HG03039 (cell line): ENCODE measurements around the gene C11orf68.
"Not testable (repeated sequence)": the region's sequence is repeated elsewhere in the genome, so short reads cannot be mapped to it uniquely, and the experiment has no call there.

Experiments
- ATAC-seq: cut with Tn5 transposase; IDR thresholded peaks from one replicate; pipeline ENCODE4 v1.9.1; 2021; ENCODE audit warnings: mild to moderate bottlenecking, moderate library complexity; ENCODE audit not compliant: unreplicated experiment

Gene C11orf68

DNA sequence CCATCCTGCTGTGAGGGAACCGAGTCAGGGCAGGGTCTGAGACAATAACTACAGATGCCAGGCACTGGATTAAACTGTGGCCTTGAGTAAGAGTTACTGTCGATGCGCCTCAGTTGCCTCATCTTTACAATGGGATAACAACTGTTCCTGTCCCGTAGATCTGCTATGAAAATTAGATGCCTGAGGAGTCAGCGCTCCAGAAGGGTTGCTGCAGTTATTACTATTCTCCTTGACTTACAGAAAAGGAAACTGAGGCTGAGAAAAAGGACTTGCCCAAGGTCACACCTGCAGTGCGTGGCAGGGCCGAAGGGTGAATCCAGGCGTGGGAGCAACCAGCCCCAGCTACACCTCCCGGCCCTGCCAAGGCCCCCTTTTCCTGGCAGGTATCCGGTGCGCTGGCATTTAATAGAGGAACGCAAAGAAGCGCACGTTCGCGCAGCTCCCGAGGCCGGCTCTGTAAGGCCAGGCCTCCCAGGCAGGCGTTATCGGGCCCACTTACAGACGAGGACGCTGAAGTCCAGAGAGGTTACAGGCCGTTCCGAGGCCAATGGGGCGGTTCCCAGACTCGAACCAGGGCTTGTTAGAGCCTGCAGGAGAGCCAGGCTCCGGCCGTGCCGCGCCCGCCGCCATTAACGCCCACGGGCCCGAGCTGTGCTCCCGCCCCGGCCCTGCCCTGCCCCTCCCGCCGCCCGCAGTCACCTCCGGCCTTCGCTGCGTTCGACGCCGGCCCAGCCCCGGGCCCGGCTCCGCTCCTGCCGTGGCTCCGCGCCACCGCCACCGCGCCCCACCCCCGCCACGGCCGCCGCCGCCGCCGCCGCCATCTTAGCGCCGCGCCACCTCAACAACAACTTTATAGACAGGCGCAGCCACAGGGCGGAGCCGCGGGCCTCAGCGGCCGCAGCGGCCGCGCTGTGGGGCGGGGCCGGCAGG lies at the start of gene C11orf68:
C11orf68 (minus strand) TSS at position 852 of the 930 bp plus-strand sequence; CDS start at position 821, 31 bp downstream.
- peak; percentile 48 for ATAC-seq

DNA sequence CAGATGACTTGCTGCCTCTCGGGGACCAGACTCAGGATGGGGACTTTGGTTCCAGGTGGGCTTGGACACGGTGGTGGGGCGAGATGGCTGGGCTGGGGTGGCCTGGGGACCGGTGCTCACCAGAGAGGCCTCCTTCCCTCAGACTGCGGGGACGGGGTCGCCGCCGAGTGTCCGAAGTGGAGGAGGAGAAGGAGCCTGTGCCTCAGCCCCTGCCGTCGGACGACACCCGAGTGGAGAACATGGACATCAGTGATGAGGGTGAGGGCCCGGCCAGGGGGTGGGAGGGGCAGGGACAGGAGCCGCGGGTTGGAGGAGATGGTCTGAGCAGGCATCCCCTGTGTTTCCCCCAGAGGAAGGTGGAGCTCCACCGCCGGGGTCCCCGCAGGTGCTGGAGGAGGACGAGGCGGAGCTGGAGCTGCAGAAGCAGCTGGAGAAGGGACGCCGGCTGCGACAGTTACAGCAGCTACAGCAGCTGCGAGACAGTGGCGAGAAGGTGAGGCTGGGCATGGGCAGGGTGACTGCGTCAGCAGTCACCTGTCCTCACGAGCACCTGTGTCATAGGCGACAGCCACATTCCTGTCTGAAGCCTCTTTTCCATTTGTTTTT lies 48.6 kb upstream of the C11orf68 start:
- ATAC-seq, result no peak

DNA sequence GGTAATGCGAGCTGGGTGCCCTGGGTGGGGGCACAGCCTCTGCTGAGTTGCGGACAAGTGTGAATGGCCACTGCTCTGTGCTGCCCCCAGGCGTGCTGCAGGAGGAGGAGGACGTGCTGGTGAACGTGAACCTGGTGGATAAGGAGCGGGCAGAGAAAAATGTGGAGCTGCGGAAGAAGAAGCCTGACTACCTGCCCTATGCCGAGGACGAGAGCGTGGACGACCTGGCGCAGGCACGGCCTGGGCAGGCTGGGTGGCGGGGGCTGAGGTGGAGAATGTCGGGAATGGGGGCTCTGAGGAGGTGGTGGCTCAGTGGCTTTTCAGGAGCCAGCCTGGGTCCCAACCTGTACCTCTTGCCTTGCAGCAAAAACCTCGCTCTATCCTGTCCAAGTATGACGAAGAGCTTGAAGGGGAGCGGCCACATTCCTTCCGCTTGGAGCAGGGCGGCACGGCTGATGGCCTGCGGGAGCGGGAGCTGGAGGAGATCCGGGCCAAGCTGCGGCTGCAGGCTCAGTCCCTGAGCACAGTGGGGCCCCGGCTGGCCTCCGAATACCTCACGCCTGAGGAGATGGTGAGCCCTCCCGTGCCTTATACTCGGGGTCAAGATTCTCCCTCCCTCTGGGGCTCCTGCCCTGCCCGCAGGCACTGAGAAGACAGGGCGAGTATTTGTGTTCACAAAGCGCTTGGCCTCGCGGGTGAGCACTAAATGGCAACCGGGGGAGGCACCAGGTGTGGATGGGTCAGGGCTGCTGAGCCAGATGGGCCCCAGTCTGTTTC lies 47.3 kb upstream of the C11orf68 start:
- no peak for ATAC-seq

DNA sequence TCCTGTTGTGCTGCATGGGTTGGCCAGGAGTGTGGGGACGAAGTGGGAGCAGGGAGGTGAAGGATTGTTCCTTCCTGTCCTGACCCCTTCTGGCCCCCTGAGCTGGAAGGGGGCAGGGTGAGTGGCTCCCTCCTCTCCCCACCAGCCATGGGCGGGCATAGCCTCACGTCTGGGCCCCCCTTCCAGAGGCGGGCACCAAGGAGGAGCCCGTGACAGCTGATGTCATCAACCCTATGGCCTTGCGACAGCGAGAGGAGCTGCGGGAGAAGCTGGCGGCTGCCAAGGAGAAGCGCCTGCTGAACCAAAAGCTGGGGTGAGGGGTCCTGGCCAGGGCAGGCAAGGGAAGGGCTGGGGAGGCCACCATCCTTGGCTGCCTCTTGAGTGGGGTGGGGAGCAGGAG lies 46.0 kb upstream of the C11orf68 start:
- no peak for ATAC-seq

DNA sequence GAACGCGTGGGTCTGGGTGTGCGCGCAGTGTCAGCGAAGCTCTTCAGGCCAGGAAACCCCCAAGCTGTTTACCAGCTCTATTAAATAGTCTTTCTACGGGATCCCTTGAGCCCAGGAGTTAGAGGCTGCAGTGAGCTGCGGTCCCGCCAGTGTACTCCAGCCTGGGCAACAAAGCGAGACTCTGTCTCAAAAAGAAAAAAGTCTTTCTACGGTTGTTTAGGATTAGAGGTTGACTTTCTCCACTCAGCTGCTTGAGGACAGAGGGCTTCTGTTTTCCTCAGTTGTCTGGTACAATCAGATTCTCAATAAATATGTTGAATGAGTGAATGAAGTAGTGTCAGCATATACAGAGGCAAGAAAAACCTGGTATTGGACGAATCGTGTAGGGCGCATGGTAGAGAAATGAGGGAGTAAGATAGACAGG lies 43.3 kb upstream of the C11orf68 start:
- ATAC-seq, result no peak

DNA sequence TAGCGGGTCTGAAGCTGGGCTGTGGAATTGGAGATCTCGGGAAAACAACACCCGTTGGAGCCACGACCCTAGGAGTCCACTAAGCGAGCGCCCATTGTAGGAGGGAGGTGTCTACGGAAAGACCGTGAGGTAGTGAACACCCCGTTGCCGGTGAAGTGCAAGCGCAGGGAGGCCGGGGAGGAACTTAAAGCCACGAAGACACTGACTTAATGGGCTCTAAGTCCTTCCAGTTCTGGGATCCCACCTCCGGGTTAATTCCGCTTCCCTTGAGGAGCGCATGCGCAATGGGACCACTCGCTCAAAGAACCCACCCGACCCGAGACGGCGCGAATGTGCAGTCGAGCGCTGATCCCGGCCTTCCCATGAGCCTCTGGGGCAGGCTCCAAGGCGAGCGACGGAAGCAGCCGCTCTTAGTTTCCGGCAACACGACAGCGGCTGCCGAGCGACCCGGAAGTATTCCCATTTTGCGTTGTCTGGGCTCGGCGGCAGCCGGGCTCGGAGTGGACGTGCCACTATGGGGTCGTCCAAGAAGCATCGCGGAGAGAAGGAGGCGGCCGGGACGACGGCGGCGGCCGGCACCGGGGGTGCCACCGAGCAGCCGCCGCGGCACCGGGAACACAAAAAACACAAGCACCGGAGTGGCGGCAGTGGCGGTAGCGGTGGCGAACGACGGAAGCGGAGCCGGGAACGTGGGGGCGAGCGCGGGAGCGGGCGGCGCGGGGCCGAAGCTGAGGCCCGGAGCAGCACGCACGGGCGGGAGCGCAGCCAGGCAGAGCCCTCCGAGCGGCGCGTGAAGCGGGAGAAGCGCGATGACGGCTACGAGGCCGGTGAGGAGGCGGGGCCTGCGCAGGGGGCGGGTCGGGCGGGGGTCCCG lies 42.6 kb upstream of the C11orf68 start, which contains the start of gene SART1:
SART1 (plus strand) TSS at position 468 of the 874 bp plus-strand sequence; CDS start at position 515, 47 bp downstream.
- ATAC-seq, result peak; percentile 79

DNA sequence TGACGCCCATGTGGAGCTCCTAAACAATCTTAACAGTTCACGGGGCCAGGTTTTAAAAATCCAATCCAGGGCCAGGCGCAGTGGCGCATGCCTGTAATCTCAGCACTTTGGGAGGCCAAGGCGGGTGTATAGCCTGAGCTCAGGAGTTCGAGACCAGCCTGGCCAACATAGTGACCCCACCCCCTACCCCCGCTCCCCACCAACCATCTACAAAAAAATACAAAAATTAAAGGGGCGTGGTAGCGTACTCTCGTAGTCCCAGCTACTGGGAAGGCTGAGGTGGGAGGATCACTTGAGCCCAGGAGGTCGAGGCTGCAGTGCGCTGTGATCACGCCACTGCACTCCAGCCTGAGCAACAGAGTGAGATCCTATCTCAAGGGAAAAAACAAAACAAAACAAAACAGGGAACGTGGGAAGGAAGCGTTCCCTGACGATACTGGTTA lies 42.0 kb upstream of the C11orf68 start:
- no peak for ATAC-seq

DNA sequence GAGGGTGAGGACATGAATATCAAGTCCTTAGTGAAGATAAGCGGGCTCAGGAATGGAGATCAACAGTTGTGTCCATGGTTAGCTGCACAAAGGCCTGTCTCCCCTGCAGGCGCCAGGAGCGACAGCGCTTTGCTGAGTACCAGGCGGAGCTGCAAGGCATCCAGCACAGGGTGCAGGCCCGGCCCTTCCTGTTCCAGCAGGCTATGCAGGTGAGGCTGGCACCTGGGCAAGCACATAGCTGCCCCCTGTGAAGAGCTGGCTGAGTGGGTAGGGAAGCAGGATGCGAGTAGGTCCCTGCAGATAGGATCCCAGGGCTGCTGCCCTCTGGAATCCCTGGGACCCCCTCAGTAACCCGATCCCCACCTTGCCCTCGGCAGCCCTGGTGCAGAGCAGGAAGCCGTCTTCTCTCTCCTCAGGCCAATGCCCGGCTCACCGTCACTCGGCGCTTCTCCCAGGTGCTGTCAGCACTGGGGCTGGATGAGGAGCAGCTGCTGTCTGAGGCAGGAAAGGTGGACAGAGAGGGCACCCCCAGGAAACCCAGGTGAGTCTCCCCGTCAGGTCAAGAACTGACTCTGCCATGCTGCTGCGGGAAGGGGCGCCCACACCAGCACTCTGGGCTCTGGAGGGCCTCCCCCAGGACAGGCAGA lies 40.0 kb upstream of the C11orf68 start:
- no peak for ATAC-seq

DNA sequence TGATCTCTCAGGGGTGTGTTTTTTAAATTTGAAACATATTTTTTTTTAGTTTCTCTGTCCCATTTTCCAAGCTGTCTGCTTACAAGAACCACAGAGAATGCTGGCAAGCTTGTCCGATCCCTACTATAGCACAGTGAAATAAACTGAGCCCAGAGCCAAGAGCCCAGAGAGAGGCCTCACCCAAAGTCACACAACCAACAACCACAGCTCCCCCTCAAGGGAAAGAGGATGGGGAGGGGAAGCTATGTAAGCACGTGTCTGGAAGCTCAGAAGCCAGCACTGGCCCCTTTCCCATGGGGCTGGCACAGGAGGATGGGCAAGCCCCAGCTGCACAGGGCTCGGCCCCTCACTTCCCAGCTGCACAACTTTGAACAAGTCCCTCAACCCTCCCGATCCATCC lies 39.4 kb upstream of the C11orf68 start:
- no peak for ATAC-seq

DNA sequence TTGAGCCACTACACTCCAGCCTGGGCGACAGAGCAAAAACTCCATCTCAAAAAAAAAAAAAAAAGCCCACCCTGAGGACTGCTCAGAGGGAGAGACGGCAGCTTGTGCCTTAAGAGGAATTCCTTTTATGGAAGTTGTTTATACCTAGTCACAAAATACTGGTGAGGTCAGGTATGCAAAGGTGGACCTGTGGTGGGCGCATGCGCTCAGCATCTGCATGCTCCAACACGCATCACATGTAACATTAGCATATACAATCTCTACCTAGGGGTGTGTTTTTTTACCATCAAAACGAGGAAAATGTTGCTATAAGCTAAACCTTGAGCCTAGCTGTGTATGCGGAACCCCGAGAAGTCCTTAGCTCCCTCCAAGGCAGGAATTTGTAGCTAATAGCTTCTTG lies 35.9 kb upstream of the C11orf68 start:
- no peak for ATAC-seq

DNA sequence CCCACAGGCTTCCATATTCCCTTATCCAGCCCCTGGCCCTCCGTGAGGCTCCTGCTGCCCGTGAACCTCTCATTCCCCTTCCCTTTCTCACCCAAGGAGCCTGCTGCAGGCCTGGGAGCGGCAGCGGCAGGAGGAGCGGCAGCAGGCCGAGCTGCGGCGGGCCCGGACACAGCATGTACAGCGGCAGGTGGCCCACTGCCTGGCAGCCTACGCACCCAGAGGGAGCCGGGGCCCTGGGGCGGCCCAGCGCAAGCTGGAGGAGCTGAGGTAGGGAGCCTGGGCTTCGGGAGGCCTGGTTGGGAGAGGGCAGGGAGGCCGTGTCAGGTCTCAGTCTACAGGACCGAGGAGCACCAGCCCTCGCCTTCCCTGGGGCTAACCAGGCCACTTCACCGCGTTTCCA lies 34.6 kb upstream of the C11orf68 start:
- ATAC-seq, result no peak

DNA sequence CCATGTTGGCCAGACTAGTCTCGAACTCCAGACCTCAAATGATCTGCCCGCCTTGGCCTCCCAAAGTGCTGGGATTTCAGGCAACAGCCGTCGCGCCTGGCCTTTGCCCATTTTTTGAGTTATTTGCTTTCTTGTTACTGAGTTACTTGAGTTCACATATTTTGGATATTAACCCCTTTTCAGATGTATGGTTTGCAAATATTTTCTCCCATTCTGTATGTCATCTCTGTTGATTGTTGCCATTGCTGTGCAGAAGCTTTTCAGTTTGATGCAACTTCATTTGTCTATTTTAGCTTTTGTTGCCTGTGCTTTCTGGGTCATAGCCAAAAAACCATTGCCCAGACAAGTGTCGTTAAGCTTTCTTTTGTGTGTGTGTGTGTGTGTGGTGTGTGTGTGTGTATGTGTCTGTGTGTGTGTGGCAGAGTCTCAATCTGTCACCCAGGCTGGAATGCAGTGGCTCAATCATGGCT lies 33.2 kb upstream of the C11orf68 start:
- ATAC-seq, result no peak

DNA sequence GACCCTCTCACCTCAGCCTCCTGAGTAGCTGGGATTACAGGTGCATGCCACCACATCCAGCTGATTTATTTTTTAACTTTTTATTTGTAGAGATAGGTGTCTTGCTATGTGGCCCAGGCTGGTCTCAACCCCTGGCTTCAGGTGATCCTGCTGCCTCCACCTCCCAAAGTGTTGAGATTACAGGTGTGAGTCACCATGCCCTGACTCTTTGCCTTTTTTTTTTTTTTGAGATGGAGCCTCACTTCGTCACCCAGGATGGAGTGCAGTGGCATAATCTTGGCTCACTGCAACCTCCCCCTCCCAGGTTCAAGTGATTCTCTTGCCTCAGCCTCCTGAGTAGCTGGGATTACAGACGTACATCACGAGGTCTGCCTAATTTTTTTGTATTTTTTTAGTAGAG lies 32.8 kb upstream of the C11orf68 start:
- ATAC-seq, result not testable (repeated sequence)

DNA sequence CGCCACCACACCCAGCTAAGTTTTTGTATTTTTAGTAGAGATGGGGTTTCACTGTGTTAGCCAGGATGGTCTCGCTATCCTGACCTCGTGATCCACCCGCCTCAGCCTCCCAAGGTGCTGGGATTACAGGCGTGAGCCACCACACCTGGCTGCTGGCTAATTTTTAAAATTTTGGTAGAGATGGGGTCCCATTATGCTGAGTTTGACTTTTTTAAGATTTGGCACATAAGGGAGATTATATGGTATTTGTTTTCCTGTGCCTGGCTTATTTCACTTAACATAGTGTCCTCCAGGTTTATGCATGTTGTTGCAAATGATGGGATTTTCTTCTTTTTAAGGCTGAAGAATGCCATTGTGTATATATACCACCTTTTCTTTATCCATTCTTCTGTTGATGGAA lies 31.8 kb upstream of the C11orf68 start:
- not testable (repeated sequence) for ATAC-seq

DNA sequence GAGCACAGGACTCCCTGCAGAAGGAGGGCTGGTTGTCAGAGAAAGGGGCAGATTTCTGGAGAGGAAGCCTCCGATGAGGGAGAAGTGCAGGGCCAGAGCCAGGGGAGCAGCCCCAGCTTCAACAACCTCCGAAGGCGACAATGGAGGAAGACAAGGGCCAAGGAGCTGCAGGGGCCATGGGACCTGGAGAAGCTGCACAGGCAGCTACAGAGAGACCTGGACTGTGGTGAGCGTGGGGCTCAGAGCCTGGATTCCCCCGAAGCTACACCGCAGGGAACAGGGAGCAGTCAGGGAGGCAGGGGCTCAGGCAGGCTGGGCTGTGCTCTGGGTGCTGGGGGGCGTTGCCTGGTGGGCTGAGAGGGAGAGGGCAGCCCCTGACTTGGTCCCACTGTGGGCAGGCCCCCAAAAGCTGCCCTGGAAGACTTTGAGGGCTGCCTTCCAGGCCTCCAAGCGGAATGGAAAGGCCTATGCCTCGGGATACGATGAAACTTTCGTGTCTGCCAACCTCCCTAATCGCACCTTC lies 28.8 kb upstream of the C11orf68 start:
- no peak for ATAC-seq

DNA sequence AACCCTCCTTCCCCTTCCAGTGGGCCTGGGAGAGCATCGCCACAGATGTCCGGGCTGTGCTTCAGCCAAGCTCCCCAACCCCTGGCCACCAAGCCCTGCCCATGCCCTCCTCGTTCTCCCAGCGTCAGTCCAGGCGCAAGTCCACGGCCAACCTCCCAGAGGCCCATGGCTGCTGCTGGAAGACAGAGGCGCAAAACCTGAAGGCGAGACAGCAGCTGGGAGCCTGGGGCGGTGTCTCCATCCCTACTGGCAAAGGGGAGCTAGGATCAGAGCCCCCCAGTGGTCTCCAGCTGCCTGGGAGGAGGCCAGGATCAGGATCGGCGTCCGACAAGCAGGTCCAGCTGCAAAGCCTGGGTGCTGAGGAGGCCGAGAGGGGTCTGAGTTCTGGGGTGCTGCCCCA lies 28.3 kb upstream of the C11orf68 start:
- no peak for ATAC-seq

DNA sequence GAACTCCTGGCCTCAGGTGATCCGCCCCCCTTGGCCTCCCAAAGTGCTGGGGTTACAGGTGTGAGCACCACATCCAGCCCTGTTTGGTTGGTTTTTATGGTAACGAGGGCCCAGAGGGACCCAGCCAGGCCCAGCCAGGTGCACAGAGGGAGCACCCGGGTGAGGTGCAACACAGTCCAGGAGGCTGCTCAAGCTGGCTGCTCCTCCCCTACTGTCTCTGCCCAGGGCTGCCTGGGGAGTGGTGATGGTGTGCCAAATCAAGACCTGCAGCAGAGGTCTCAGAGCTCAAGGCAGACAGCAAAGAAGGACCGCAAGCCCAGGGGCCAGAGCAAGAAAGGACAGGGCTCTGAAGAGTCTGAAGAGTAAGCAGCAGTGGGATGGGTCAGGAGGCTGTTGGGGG lies 27.8 kb upstream of the C11orf68 start:
- ATAC-seq, result no peak

DNA sequence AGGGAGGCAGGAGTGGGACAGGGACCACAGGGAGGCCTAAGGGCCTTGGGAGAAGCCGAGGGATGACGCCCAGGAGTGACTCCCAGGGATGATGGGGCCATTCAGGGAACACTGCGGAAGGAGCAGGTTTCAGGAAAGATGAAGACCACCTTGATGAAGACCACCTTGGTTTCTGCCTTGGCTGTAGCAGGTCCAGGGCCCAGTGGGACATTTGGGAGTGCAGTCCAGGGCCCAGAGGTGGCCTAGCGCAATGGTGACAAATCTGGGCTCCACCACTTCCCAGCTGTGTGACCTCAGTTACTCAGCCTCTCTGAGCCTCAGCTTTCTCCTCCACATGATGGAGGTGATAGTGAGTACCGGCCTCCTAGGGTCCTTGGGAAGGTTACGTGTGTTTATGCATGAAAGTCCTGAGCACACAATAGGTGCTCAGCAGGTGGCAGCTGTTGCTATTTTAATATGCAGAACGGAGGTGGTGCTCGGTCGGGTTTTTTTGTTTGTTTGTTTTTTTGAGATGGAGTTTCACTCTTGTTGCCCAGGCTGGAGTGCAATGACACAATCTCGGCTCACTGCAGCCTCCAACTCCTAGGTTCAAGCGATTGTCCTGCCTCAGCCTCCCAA lies 27.2 kb upstream of the C11orf68 start:
- ATAC-seq, result no peak

DNA sequence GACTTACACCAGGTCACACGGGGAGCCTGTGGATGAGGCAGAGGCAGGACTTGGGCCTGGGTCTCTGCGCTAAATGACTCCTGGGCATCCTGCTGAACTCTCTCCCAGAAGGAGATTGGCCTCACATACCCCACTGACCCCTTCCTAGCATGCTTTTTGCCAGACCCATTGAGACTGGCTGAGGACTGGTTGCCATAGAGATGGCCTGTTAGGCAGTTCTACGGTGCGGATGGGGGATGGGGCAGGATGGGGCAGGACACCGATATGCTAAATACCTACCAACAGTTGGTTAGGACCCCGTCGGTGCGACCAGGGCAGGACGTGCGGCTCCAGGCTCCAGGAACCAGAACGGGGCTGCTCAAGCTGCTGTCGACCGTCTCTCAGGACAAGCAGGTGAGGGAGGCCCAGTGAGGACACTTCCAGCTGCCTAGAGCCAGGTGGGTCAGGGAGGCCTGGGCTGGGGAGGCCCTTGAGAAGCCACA lies 26.6 kb upstream of the C11orf68 start, which contains the start of gene TSGA10IP:
TSGA10IP (plus strand) TSS at position 51 of the 482 bp plus-strand sequence; CDS start at position 247, 196 bp downstream.
- no peak for ATAC-seq
